ENCODE measurements around the gene INVS. TPM values are rescaled to one million over a fixed set of nuclear protein-coding genes. Genes with fewer than 3 reads are reported as not detected.

Gene INVS
- polyA plus RNA-seq, 1 of the 3 experiments (the other 2 are of a cell fraction) = 8.1 TPM

GRCh38 chr9:100315561-100315960 is 216.5 kb downstream of the INVS start:
- Histone ChIP-seq H3K4me2 (no peak overlapping the region), H3K36me3 (replicated peaks in 1 of 2; ENCODE audit: control insufficient read depth in 1 of 2, insufficient read depth in 2 of 2, low read length in 1 of 2) (peaks cover 39 to 85% of the 10 kb centered on the region in 2 experiments), H3K4me1 (ENCODE audit: control insufficient read depth in 1 of 2, insufficient read depth in 2 of 2, low read depth in 1 of 2, low read length in 1 of 2) (peaks cover 0 to 3% of the 10 kb centered on the region in 2 experiments; a peak in 1 of 4 replicates), H3K79me2 (ENCODE audit: insufficient read depth) (peaks cover 60% of the 10 kb centered on the region), H3K9ac (no peak overlapping the region), H3F3A (replicated peaks; ENCODE audit: insufficient read depth) (peaks cover 45% of the 10 kb centered on the region), H3K4me3 (ENCODE audit: low read depth in 2 of 2, low read length in 1 of 2) (no peak overlapping the region), H3K9me3 (peaks cover 9% of the 10 kb centered on the region; the same call in 1 of the 2 replicates), H3K27me3 (ENCODE audit: insufficient read depth) (no peaks in the 10 kb centered on the region), H4K20me1 (ENCODE audit: insufficient read depth) (no peaks in the 10 kb centered on the region), H3K27ac (ENCODE audit: low read depth in 2 of 2, low read length in 1 of 2) (no peak overlapping the region), H3K9me2 (no peaks in the 10 kb centered on the region), H2AFZ (ENCODE audit: low read depth) (no peak overlapping the region)
- ChIA-PET POLR2A (no interaction called here), CTCF (interaction anchor here (1.5 to 2.1 kb wide), 2 partner anchors 10 to 21 kb away, joined by 3 to 9 read pairs; no protein-coding TSS in a partner anchor)
- no peak for DNase-seq
- 95% methylated on average over 4 of the region's 4 CpGs for WGBS (ENCODE audit: low lambda C conversion rate)
- TF ChIP-seq MAX (IDR thresholded peaks at IDR 0.05; ENCODE audit: low read depth) (no peak), FOXM1 (IDR thresholded peaks at IDR 0.05; ENCODE audit: low read depth) (no peak), TCF12 (IDR thresholded peaks at IDR 0.05) (no peak), RFX5 (IDR thresholded peaks at IDR 0.05; ENCODE audit: low read length) (no peak), EP300 (IDR thresholded peaks at IDR 0.05; ENCODE audit: borderline replicate concordance in 1 of 2, low read depth in 1 of 2, low read length in 1 of 2) (no peak), EZH2phosphoT487 (IDR thresholded peaks at IDR 0.05; ENCODE audit: borderline replicate concordance, low read depth) (no peak), ZBTB33 (IDR thresholded peaks at IDR 0.05; ENCODE audit: borderline replicate concordance, low read depth) (no peak), CHD2 (IDR thresholded peaks at IDR 0.05; ENCODE audit: low read length, partially characterized antibody) (no peak), PBX3 (IDR thresholded peaks at IDR 0.05) (no peak), GABPA (IDR thresholded peaks at IDR 0.05; ENCODE audit: low read depth) (no peak), POLR2AphosphoS5 (IDR thresholded peaks at IDR 0.05; ENCODE audit: low read depth, low read length) (no peak), ELF1 (IDR thresholded peaks at IDR 0.05) (no peak)

GRCh38 chr9:100317706-100318105 is 218.7 kb downstream of the INVS start:
- H3K4me1 ChIP-seq (ENCODE audit: control insufficient read depth in 1 of 2, insufficient read depth in 2 of 2, low read depth in 1 of 2, low read length in 1 of 2) = no peaks in the 10 kb centered on the region
- H3K9me3 ChIP-seq = peaks cover 9% of the 10 kb centered on the region; the same call in 1 of the 2 replicates
- H3K27me3 ChIP-seq (ENCODE audit: insufficient read depth) = no peaks in the 10 kb centered on the region
- ChIA-PET CTCF (interaction anchor here (0.9 kb wide), 1 partner anchor 14 kb away, joined by 3 read pairs; no protein-coding TSS in a partner anchor), POLR2A (no interaction called here)
- peak overlapping the region; percentile 36 for H3K4me2 ChIP-seq
- no peaks in the 10 kb centered on the region for H3K9me2 ChIP-seq
- 10% methylated on average over 1 of the region's 1 CpG for WGBS (ENCODE audit: low lambda C conversion rate)
- H3K9ac ChIP-seq = peak overlapping the region; percentile 1; the same call in 1 of the 2 replicates
- no peak for DNase-seq
- H3F3A ChIP-seq (replicated peaks; ENCODE audit: insufficient read depth) = peaks cover 33% of the 10 kb centered on the region
- H3K36me3 ChIP-seq (replicated peaks in 1 of 2; ENCODE audit: control insufficient read depth in 1 of 2, insufficient read depth in 2 of 2, low read length in 1 of 2) = peaks cover 50 to 73% of the 10 kb centered on the region in 2 experiments
- peak overlapping the region in 1 of 2 experiments; percentile 74; a peak in 2 of 4 replicates for H3K27ac ChIP-seq (ENCODE audit: low read depth in 2 of 2, low read length in 1 of 2)
- H3K79me2 ChIP-seq (ENCODE audit: insufficient read depth) = peaks cover 57% of the 10 kb centered on the region
- no peak overlapping the region for H3K4me3 ChIP-seq (ENCODE audit: low read depth in 2 of 2, low read length in 1 of 2)
- H2AFZ ChIP-seq (ENCODE audit: low read depth) = no peak overlapping the region
- no peaks in the 10 kb centered on the region for H4K20me1 ChIP-seq (ENCODE audit: insufficient read depth)
- TF ChIP-seq SMC3 (IDR thresholded peaks at IDR 0.05; ENCODE audit: low read depth, low read length) (no peak), MAX (IDR thresholded peaks at IDR 0.05; ENCODE audit: low read depth) (no peak), MEF2A (IDR thresholded peaks at IDR 0.05; ENCODE audit: borderline replicate concordance, low read depth) (no peak), ELF1 (IDR thresholded peaks at IDR 0.05) (no peak), CTCF (IDR thresholded peaks at IDR 0.05) (no peak), EP300 (IDR thresholded peaks at IDR 0.05; ENCODE audit: borderline replicate concordance in 1 of 2, low read depth in 1 of 2, low read length in 1 of 2) (peak in 1 of 2 experiments; percentile 80; a peak in 2 of 4 replicates), TCF12 (IDR thresholded peaks at IDR 0.05) (peak; percentile 80), MXI1 (IDR thresholded peaks at IDR 0.05; ENCODE audit: low read depth, low read length) (no peak), RXRA (IDR thresholded peaks at IDR 0.05; ENCODE audit: borderline replicate concordance, low read depth) (no peak), RAD21 (IDR thresholded peaks at IDR 0.05; ENCODE audit: low read length) (no peak), USF1 (IDR thresholded peaks at IDR 0.05; ENCODE audit: borderline replicate concordance, low read depth) (no peak), EZH2phosphoT487 (IDR thresholded peaks at IDR 0.05; ENCODE audit: borderline replicate concordance, low read depth) (no peak), TAF1 (IDR thresholded peaks at IDR 0.05; ENCODE audit: borderline replicate concordance, low read depth, low read length) (no peak), JUND (IDR thresholded peaks at IDR 0.05) (peak; percentile 78), RFX5 (IDR thresholded peaks at IDR 0.05; ENCODE audit: low read length) (no peak), GABPA (IDR thresholded peaks at IDR 0.05; ENCODE audit: low read depth) (no peak), NRF1 (IDR thresholded peaks at IDR 0.05; ENCODE audit: low read depth, low read length) (no peak), POLR2AphosphoS5 (IDR thresholded peaks at IDR 0.05; ENCODE audit: low read depth, low read length) (peak; percentile 28; the same call in 1 of the 2 replicates)

All from SK-N-SH (cell line).